Measurements from ENCODE around the gene RPS10. TPM values are rescaled to one million over a fixed set of nuclear protein-coding genes. Genes with fewer than 3 reads are reported as not detected.
"Not testable (repeated sequence)": the region's sequence is repeated elsewhere in the genome, so short reads cannot be mapped to it uniquely, and the experiment has no call there.

RPS10 gene
- total RNA-seq, 1 donor from 2014 or later = 2,903 TPM

DNA sequence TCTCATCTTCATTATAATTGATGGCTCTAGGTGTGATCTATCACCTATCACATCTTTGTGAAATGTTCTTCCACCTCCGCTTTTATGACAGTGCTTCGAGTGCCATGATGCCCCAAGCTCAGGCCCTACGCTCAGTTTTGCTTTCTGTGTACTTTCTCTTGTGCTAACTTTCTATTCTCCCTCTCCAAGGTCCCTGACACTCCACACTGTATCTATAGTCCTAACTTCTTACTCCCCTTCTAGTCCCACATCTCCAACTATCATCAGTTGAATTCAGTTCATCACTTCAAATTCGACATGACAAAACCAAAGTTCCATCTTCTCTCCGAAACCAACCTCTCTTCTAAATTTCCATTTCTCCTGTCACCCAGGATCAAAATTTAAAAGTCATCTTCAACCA, 50.0 kb downstream of the RPS10 start:
- ChIA-PET CTCF (interaction anchor here (1.1 kb wide), 1 partner anchor 39 kb away, joined by 3 read pairs; no protein-coding TSS in a partner anchor), POLR2A (no interaction called here)
- DNase-seq (no peak), ATAC-seq (ENCODE audit: low read depth) (no peak)
- intact Hi-C loops (cut with micrococcal nuclease) = loop anchor here (2.0 kb wide), 1 partner anchor 15 kb away; no protein-coding TSS in a partner anchor
- Mint-ChIP-seq H3K27ac (no peak overlapping the region), H3K4me3 (no peak overlapping the region), H3K27me3 (no peaks in the 10 kb centered on the region), H3K4me1 (peaks cover 18% of the 10 kb centered on the region), H3K9me3 (no peaks in the 10 kb centered on the region), H3K36me3 (ENCODE audit: low read depth) (peaks cover 11% of the 10 kb centered on the region)
- TF ChIP-seq, protein P1, sequence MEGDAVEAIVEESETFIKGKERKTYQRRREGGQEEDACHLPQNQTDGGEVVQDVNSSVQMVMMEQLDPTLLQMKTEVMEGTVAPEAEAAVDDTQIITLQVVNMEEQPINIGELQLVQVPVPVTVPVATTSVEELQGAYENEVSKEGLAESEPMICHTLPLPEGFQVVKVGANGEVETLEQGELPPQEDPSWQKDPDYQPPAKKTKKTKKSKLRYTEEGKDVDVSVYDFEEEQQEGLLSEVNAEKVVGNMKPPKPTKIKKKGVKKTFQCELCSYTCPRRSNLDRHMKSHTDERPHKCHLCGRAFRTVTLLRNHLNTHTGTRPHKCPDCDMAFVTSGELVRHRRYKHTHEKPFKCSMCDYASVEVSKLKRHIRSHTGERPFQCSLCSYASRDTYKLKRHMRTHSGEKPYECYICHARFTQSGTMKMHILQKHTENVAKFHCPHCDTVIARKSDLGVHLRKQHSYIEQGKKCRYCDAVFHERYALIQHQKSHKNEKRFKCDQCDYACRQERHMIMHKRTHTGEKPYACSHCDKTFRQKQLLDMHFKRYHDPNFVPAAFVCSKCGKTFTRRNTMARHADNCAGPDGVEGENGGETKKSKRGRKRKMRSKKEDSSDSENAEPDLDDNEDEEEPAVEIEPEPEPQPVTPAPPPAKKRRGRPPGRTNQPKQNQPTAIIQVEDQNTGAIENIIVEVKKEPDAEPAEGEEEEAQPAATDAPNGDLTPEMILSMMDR (IDR thresholded peaks at IDR 0.05) = no peak

DNA sequence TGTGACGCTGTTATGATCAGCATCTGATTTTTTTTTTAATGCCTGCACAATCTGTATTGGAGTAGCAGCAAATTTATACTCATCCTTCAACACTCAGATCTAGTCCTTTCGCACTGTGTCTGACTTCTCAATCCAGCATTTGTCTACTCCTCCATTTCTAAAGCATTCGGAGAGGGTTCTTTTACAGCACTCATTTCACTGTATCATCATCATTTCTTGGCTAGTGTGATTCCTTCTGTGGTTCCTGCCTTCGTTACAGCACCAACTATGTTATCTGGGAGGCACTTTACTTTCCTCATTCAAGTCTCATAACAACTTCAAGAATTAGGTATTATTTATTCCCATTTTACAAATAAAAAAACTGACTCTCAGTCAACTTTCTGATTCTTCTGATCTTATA, 51.4 kb downstream of the RPS10 start:
- peak; percentile 18 for ATAC-seq (ENCODE audit: low read depth)
- H3K9me3 Mint-ChIP-seq = no peaks in the 10 kb centered on the region
- DNase-seq = no peak
- no peak overlapping the region for H3K4me3 Mint-ChIP-seq
- no peak overlapping the region for H3K27ac Mint-ChIP-seq
- ChIA-PET POLR2A (no interaction called here), CTCF (no interaction called here)
- peaks cover 22% of the 10 kb centered on the region for H3K4me1 Mint-ChIP-seq
- intact Hi-C loops (cut with micrococcal nuclease) = loop anchor here (2.0 kb wide), 1 partner anchor 16 kb away; no protein-coding TSS in a partner anchor
- peaks cover 15% of the 10 kb centered on the region for H3K36me3 Mint-ChIP-seq (ENCODE audit: low read depth)
- TF ChIP-seq, protein P1 (IDR thresholded peaks at IDR 0.05) = no peak
- H3K27me3 Mint-ChIP-seq = no peaks in the 10 kb centered on the region

DNA sequence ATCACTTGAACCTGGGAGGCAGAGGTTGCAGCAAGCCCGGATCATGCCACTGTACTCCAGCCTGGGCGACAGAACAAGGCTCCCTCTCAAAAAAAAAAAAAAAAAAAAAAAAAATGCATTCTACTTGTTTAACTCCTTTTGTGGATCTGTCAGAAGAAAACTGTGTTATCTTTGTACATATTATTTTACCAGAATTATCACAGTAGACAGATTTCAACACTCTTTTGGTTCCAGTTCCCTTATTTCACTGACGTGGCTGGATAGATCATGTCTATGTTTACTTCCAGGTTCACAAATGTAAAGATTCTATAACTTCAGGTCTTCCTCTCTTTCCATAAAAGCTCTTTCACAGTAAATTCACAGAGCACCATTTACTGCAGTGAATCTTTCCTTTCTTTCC, 51.8 kb downstream of the RPS10 start:
- ChIA-PET CTCF (no interaction called here), POLR2A (no interaction called here)
- Mint-ChIP-seq H3K4me1 (peaks cover 23% of the 10 kb centered on the region), H3K27ac (no peak overlapping the region), H3K4me3 (no peak overlapping the region), H3K36me3 (ENCODE audit: low read depth) (peaks cover 18% of the 10 kb centered on the region), H3K9me3 (no peaks in the 10 kb centered on the region), H3K27me3 (no peaks in the 10 kb centered on the region)
- intact Hi-C loops (cut with micrococcal nuclease) = loop anchor here (2.0 kb wide), 1 partner anchor 17 kb away; no protein-coding TSS in a partner anchor
- TF ChIP-seq, protein P1 (IDR thresholded peaks at IDR 0.05) = no peak
- DNase-seq (no peak), ATAC-seq (ENCODE audit: low read depth) (peak; percentile 62)

DNA sequence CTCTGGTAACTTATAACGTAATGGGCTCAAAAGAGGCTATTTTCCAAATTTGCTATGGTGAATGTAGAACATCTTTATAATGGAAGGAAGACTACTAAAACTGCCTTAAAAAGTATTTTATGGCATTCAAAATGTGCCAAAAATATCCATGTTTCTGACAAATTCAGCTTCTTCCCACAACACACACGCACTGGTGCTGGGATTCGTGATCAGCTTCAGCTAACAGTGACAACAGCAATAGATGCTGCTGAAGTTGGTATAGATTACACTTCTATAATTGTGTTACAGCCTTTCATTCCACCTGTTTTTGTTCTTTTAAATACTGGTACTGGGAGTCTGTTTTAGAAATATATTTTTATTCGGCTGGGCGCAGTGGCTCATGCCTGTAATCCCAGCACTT, 52.4 kb downstream of the RPS10 start:
- ChIA-PET POLR2A (no interaction called here), CTCF (interaction anchor here (0.8 kb wide), 1 partner anchor 12 kb away, joined by 3 read pairs; no protein-coding TSS in a partner anchor)
- Mint-ChIP-seq H3K27ac (peak overlapping the region; percentile 54), H3K4me3 (no peak overlapping the region), H3K27me3 (no peaks in the 10 kb centered on the region), H3K36me3 (ENCODE audit: low read depth) (peaks cover 21% of the 10 kb centered on the region), H3K4me1 (peaks cover 23% of the 10 kb centered on the region), H3K9me3 (no peaks in the 10 kb centered on the region)
- intact Hi-C loops (cut with micrococcal nuclease) = no loop called here
- TF ChIP-seq, protein P1 (IDR thresholded peaks at IDR 0.05) = no peak
- no peak for ATAC-seq (ENCODE audit: low read depth)
- DNase-seq = no peak

DNA sequence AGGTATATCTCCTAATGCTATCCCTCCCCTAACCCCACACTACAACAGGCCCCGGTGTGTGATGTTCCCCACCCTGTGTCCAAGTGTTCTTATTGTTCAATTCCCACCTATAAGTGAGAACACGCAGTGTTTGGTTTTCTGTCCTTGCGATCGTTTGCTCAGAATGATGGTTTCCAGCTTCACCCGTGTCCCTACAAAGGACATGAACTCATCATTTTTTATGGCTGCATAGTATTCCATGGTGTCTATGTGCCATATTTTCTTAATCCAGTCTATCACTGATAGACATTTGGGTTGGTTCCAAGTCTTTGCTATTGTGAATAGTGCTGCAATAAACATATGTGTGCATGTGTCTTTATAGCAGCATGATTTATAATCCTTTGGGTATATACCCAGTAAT, 54.0 kb downstream of the RPS10 start:
- ATAC-seq (ENCODE audit: low read depth); POLR2A ChIA-PET; intact Hi-C loops (cut with micrococcal nuclease); CTCF ChIA-PET; H3K4me3 Mint-ChIP-seq; H3K9me3 Mint-ChIP-seq; H3K27me3 Mint-ChIP-seq; DNase-seq; H3K27ac Mint-ChIP-seq: not testable (repeated sequence)
- H3K4me1 Mint-ChIP-seq = peaks cover 29% of the 10 kb centered on the region
- H3K36me3 Mint-ChIP-seq (ENCODE audit: low read depth) = peaks cover 18% of the 10 kb centered on the region

DNA sequence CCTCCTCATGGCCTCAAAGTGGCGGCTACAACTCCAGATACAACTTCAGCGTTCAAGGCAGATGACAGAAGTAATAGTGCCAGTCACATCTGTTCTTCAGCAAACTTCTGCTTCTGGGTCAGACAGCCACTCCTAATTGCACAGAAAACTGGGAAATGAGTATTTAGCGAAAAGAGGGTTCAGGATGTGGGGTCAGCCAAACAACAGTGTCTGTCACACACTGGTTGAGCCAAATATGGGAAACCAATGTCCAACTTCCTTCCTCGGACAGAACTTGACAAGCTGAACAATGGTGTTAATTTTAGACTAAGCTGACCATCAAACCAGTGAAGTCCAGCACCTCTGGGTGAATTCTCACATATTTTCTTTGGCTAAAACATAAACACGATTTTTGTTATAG, 55.5 kb downstream of the RPS10 start:
- peaks cover 36% of the 10 kb centered on the region for H3K4me1 Mint-ChIP-seq
- H3K9me3 Mint-ChIP-seq = no peaks in the 10 kb centered on the region
- no peak for DNase-seq
- no peak for ATAC-seq (ENCODE audit: low read depth)
- ChIA-PET CTCF (interaction anchor here (0.6 kb wide), 1 partner anchor 25 kb away, joined by 3 read pairs; no protein-coding TSS in a partner anchor), POLR2A (no interaction called here)
- no peaks in the 10 kb centered on the region for H3K27me3 Mint-ChIP-seq
- no peak overlapping the region for H3K4me3 Mint-ChIP-seq
- peaks cover 18% of the 10 kb centered on the region for H3K36me3 Mint-ChIP-seq (ENCODE audit: low read depth)
- intact Hi-C loops (cut with micrococcal nuclease) = no loop called here
- H3K27ac Mint-ChIP-seq = no peak overlapping the region
- TF ChIP-seq, protein P1 (IDR thresholded peaks at IDR 0.05) = no peak

Measured in activated B cell treated with CpG ODN at 0.5 μM for 24 hours (primary cell).